OCI-LY7 (cell line): ENCODE results near the gene PIM3. TPM values are rescaled to one million over a fixed set of nuclear protein-coding genes. Genes with fewer than 3 reads are reported as not detected.

Experiments
- BruUV-seq: library from RNA; stranded (reverse); fragments of 400-500 nt; replicated peaks from 2 replicates; lab custom pipeline; 2021; lab: Mats Ljungman, UMichigan
- CTCF ChIA-PET: fragments of 300-600 bp; sonication (Branson Sonifier 250); formaldehyde crosslinking; loops from one replicate; lab custom pipeline; 2022; ENCODE audit warnings: antibody characterized with exemption; ENCODE audit not compliant: unreplicated experiment; lab: Charles Lee
- POLR2A ChIA-PET: fragments of 300-600 bp; sonication (Branson Sonifier 250); formaldehyde crosslinking; loops from one replicate; lab custom pipeline; 2022; ENCODE audit warnings: antibody characterized with exemption; lab: Charles Lee
- DNase-seq: peaks from one replicate; pipeline ENCODE4 v3.0.0-alpha.2; 2015; ENCODE audit warnings: low spot score
- H2AFZ ChIP-seq: fragments of 200-600 bp; sonication (generic), shearing (Covaris generic); 2 replicates; pipeline ENCODE4 v1.6.1; 2014; ENCODE audit warnings: mild to moderate bottlenecking, antibody characterized with exemption, low read length, moderate library complexity
- H3K27ac ChIP-seq: fragments of 200-600 bp; sonication (generic); 2 replicates; pipeline ENCODE4 v1.5.1; 2014; ENCODE audit warnings: mixed run types, low read depth, mild to moderate bottlenecking, moderate library complexity, low read length, inconsistent platforms; ENCODE audit not compliant: poor library complexity, severe bottlenecking
- H3K36me3 ChIP-seq: fragments of 200-600 bp; sonication (generic); 2 replicates; pipeline ENCODE4 v1.6.1; 2014; ENCODE audit warnings: mild to moderate bottlenecking, antibody characterized with exemption, low read length, moderate library complexity, mixed read lengths; ENCODE audit not compliant: insufficient read depth
- H3K4me1 ChIP-seq: fragments of 200-600 bp; sonication (generic); 2 replicates; pipeline ENCODE4 v1.5.1; 2014; ENCODE audit warnings: mild to moderate bottlenecking, low read length; ENCODE audit not compliant: insufficient read depth, poor library complexity, severe bottlenecking
- H3K4me2 ChIP-seq: fragments of 200-600 bp; sonication (generic); 2 replicates; pipeline ENCODE4 v1.6.1; 2014; ENCODE audit warnings: mild to moderate bottlenecking, low read length
- H3K4me3 ChIP-seq: fragments of 200-600 bp; sonication (generic); 2 replicates; pipeline ENCODE4 v1.5.1; 2014; ENCODE audit warnings: mild to moderate bottlenecking, low read depth, low read length; ENCODE audit not compliant: poor library complexity, severe bottlenecking
- H3K79me2 ChIP-seq: fragments of 200-600 bp; sonication (generic); 2 replicates; pipeline ENCODE4 v1.6.1; 2016; ENCODE audit warnings: low read depth, mild to moderate bottlenecking, low read length, moderate library complexity, mixed read lengths; ENCODE audit not compliant: insufficient read depth
- H3K9me2 ChIP-seq: fragments of 200-600 bp; sonication (generic); 2 replicates; pipeline ENCODE4 v1.6.1; 2016; ENCODE audit warnings: mild to moderate bottlenecking, low read length, mixed read lengths; ENCODE audit not compliant: insufficient read depth
- H3K9me3 ChIP-seq: fragments of 200-600 bp; sonication (generic); 2 replicates; pipeline ENCODE4 v1.6.1; 2014; ENCODE audit warnings: mild to moderate bottlenecking, mixed run types, low read length, mixed read lengths
- H4K20me1 ChIP-seq: fragments of 200-600 bp; sonication (generic); 2 replicates; pipeline ENCODE4 v1.6.1; 2014; ENCODE audit warnings: mild to moderate bottlenecking, antibody characterized with exemption, low read length, moderate library complexity, mixed read lengths; ENCODE audit not compliant: insufficient read depth
- EZH2phosphoT487 ChIP-seq: fragments of 200-600 bp; sonication (generic); IDR thresholded peaks from 2 replicates; pipeline ENCODE4 v1.6.1; 2018; ENCODE audit warnings: low read depth, borderline replicate concordance, mild to moderate bottlenecking, mixed run types, antibody characterized with exemption, low read length, moderate library complexity, mixed read lengths
- intact Hi-C: fragments of 100-400 bp; cut with micrococcal nuclease; formaldehyde crosslinking; loops from one replicate; pipeline ENCODE4 v1.10.0; 2022; ENCODE audit not compliant: unreplicated experiment
- total RNA-seq, 2 experiments: library from RNA; depleted of rRNA in 1 of 2; stranded (reverse); fragments of >200 nt in 1 of 2; shearing (Covaris generic) in 1 of 2; gene quantifications; 2 replicates each; pipeline ENCODE4 v1.2.3, GENCODE V29; 2014 to 2022
- TF ChIP-seq, protein P1 (sequence below): fragments of 200-600 bp; sonication (generic); conservative IDR thresholded peaks from 2 replicates; pipeline ENCODE4 v1.5.1; 2014; ENCODE audit warnings: mild to moderate bottlenecking, antibody characterized with exemption, low read length, moderate library complexity, mixed read lengths

PIM3 gene
- total RNA-seq, 2 experiments from 2014 or later: 60.5 to 81.7 TPM

- no peak overlapping the region for H2AFZ ChIP-seq
- H3K79me2 ChIP-seq: no peaks in the 10 kb centered on the region
- H3K4me3 ChIP-seq: no peak overlapping the region
- POLR2A ChIA-PET: interaction anchor here (0.5 to 1.6 kb wide), 2 partner anchors 9 to 76 kb away, joined by 5 to 6 read pairs; no protein-coding TSS in a partner anchor
- peaks cover 35% of the 10 kb centered on the region for H3K4me1 ChIP-seq
- no peak overlapping the region for H3K27ac ChIP-seq
- intact Hi-C loops: loop anchor here (10.0 kb wide), 2 partner anchors 167 to 583 kb away; no protein-coding TSS in a partner anchor
- H3K36me3 ChIP-seq: no peaks in the 10 kb centered on the region
- no peaks in the 10 kb centered on the region for H4K20me1 ChIP-seq
- TF ChIP-seq, protein P1, sequence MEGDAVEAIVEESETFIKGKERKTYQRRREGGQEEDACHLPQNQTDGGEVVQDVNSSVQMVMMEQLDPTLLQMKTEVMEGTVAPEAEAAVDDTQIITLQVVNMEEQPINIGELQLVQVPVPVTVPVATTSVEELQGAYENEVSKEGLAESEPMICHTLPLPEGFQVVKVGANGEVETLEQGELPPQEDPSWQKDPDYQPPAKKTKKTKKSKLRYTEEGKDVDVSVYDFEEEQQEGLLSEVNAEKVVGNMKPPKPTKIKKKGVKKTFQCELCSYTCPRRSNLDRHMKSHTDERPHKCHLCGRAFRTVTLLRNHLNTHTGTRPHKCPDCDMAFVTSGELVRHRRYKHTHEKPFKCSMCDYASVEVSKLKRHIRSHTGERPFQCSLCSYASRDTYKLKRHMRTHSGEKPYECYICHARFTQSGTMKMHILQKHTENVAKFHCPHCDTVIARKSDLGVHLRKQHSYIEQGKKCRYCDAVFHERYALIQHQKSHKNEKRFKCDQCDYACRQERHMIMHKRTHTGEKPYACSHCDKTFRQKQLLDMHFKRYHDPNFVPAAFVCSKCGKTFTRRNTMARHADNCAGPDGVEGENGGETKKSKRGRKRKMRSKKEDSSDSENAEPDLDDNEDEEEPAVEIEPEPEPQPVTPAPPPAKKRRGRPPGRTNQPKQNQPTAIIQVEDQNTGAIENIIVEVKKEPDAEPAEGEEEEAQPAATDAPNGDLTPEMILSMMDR: no peak
- no peak for TF ChIP-seq EZH2phosphoT487
- H3K4me2 ChIP-seq: peak overlapping the region; percentile 75
- no peak for DNase-seq
- BruUV-seq: no TSS peak
- H3K9me2 ChIP-seq: no peaks in the 10 kb centered on the region
- CTCF ChIA-PET: interaction anchor here (0.6 kb wide), 1 partner anchor 380 kb away, joined by 6 read pairs; no protein-coding TSS in a partner anchor
- 0 out of 2 replicates have a peak, but pooled peaks cover 9% of the 10 kb centered on the region for H3K9me3 ChIP-seq
Observed at GRCh38 chr22:49937758-49938564, 22.6 kb upstream of the PIM3 start.

GRCh38 chr22:49938565-49939136 lies 21.9 kb upstream of the PIM3 start:
- no peaks in the 10 kb centered on the region for H3K79me2 ChIP-seq
- no peaks in the 10 kb centered on the region for H4K20me1 ChIP-seq
- no peaks in the 10 kb centered on the region for H3K36me3 ChIP-seq
- H3K4me3 ChIP-seq: no peak overlapping the region
- TF ChIP-seq EZH2phosphoT487: no peak
- TF ChIP-seq, protein P1: no peak
- no TSS peak for BruUV-seq
- H3K9me3 ChIP-seq: 0 out of 2 replicates have a peak, but pooled peaks cover 9% of the 10 kb centered on the region
- ChIA-PET CTCF (no interaction called here), POLR2A (interaction anchor here (0.6 kb wide), 1 partner anchor 305 kb away, joined by 3 read pairs; no protein-coding TSS in a partner anchor)
- no peaks in the 10 kb centered on the region for H3K9me2 ChIP-seq
- H3K4me1 ChIP-seq: peaks cover 28% of the 10 kb centered on the region
- DNase-seq: no peak
- H3K4me2 ChIP-seq: no peak overlapping the region
- H3K27ac ChIP-seq: no peak overlapping the region
- intact Hi-C loops: loop anchor here (10.0 kb wide), 2 partner anchors 166 to 584 kb away; no protein-coding TSS in a partner anchor
- H2AFZ ChIP-seq: no peak overlapping the region
